HepG2 (cell line): ENCODE results near the gene DENND2A. TPM values are rescaled to one million over a fixed set of nuclear protein-coding genes. Genes with fewer than 3 reads are reported as not detected.

Experiments used
- ATAC-seq: fragments of 200-7000 bp; cut with Tn5 transposase; 3 replicates; pipeline ENCODE4 v1.9.1; 2020; ENCODE audit warnings: mild to moderate bottlenecking, moderate library complexity
- BruUV-seq: library from RNA; stranded (reverse); fragments of 400-500 nt; replicated peaks from 2 replicates; lab custom pipeline; 2021; lab: Mats Ljungman, UMichigan
- CTCF ChIA-PET: fragments of 300-600 bp; formaldehyde crosslinking; extraction: SDS; loops from one replicate; lab custom pipeline; 2021; ENCODE audit warnings: low total read pairs, inconsistent platforms, low intra/inter-chr PET ratio; lab: Yijun Ruan, JAX
- POLR2A ChIA-PET: fragments of 350-600 bp; sonication (Branson Sonifier 250); formaldehyde crosslinking; loops from one replicate; lab custom pipeline; 2020; ENCODE audit warnings: antibody characterized with exemption, inconsistent platforms; lab: Yijun Ruan, JAX
- DNase-seq: peaks from one replicate; pipeline ENCODE4 v3.0.0-alpha.2; 2015; ENCODE audit warnings: low spot score
- FAIRE-seq: peaks from 3 replicates; lab custom pipeline; 2011; peaks lifted over from hg19 to GRCh38; lab: Jason Lieb, UNC
- H2AFZ ChIP-seq: one replicate; pipeline ENCODE4 v1.6.1; 2011; ENCODE audit warnings: low read length, inconsistent platforms
- H3K27ac ChIP-seq: fragments of 300-600 bp; 3 replicates; pipeline ENCODE4 v1.8.0; 2011; ENCODE audit warnings: mixed run types, mild to moderate bottlenecking, mixed read lengths, low read length, inconsistent platforms; ENCODE audit not compliant: insufficient read depth; ENCODE audit errors: extremely low read length
- H3K27me3 ChIP-seq, 2 experiments: fragments of 200-600 bp in 1 of 2; 2 replicates in 1 of 2; 3 replicates in 1 of 2; pipeline versions ENCODE4 v1.6.0 to v1.8.0; 2011; ENCODE audit warnings: low read length in 2 of 2, mild to moderate bottlenecking in 2 of 2, moderate library complexity in 2 of 2, inconsistent platforms in 1 of 2; ENCODE audit not compliant: insufficient read depth in 2 of 2, control insufficient read depth in 1 of 2
- H3K36me3 ChIP-seq, 2 experiments: fragments of 200-600 bp in 1 of 2; replicated peaks in 1 of 2; 2 replicates in 1 of 2; 3 replicates in 1 of 2; pipeline versions ENCODE4 v1.5.1 to v1.8.0; 2011; ENCODE audit warnings: low read length in 2 of 2, inconsistent platforms in 1 of 2; ENCODE audit not compliant: insufficient read depth in 2 of 2, control insufficient read depth in 1 of 2
- H3K4me1 ChIP-seq: 2 replicates; pipeline ENCODE4 v1.5.1; 2012; ENCODE audit warnings: low read length, inconsistent platforms; ENCODE audit not compliant: insufficient read depth
- H3K4me2 ChIP-seq: 2 replicates; pipeline ENCODE4 v1.6.0; 2011; ENCODE audit warnings: low read depth, low read length, inconsistent platforms
- H3K4me3 ChIP-seq, 3 experiments: fragments of 200-600 bp in 1 of 3; sonication (generic), shearing (Covaris generic) in 1 of 3; replicated peaks in 1 of 3; 2 replicates each; pipeline ENCODE4 v1.5.1; 2011 to 2016; ENCODE audit warnings: low read length in 3 of 3, inconsistent platforms in 2 of 3, low read depth in 2 of 3, mild to moderate bottlenecking in 2 of 3, control low read depth in 1 of 3, mixed read lengths in 1 of 3; ENCODE audit not compliant: insufficient read depth in 1 of 3
- H3K79me2 ChIP-seq: one replicate; pipeline ENCODE4 v1.6.1; 2011; ENCODE audit warnings: low read length, inconsistent platforms; ENCODE audit not compliant: insufficient read depth
- H3K9ac ChIP-seq: 2 replicates; pipeline ENCODE4 v1.6.0; 2011; ENCODE audit warnings: mild to moderate bottlenecking, low read depth, low read length, inconsistent platforms; ENCODE audit not compliant: insufficient read depth
- H3K9me3 ChIP-seq: 2 replicates; pipeline ENCODE4 v1.5.1; 2012; ENCODE audit warnings: mild to moderate bottlenecking, low read length
- H4K20me1 ChIP-seq: 2 replicates; pipeline ENCODE4 v1.6.0; 2011; ENCODE audit warnings: inconsistent platforms, mild to moderate bottlenecking, low read length, moderate library complexity; ENCODE audit not compliant: insufficient read depth
- AHR ChIP-seq: IDR thresholded peaks from 2 replicates; pipeline ENCODE4 v1.6.1; 2018; ENCODE audit warnings: missing genetic modification reagents, missing compliant biosample characterization
- ETV6 ChIP-seq: sonication (generic); formaldehyde crosslinking; conservative IDR thresholded peaks from 2 replicates; pipeline ENCODE4 v1.4.0; 2020; ENCODE audit warnings: missing genetic modification reagents
- GTF3A ChIP-seq: sonication (generic); formaldehyde crosslinking; conservative IDR thresholded peaks from 2 replicates; pipeline ENCODE4 v1.4.0; 2020; ENCODE audit warnings: mild to moderate bottlenecking, missing genetic modification reagents
- HOXA5 ChIP-seq: sonication (generic); formaldehyde crosslinking; IDR thresholded peaks from 2 replicates; pipeline ENCODE4 v1.4.0; 2020; ENCODE audit warnings: missing genetic modification reagents
- HOXA7 ChIP-seq: sonication (generic); formaldehyde crosslinking; IDR thresholded peaks from 2 replicates; pipeline ENCODE4 v1.8.1; 2022; ENCODE audit warnings: mild to moderate bottlenecking, missing genetic modification reagents, moderate library complexity
- RERE ChIP-seq: IDR thresholded peaks from 2 replicates; pipeline ENCODE4 v1.6.1; 2016; ENCODE audit warnings: low read depth, missing genetic modification reagents, missing compliant biosample characterization
- SRSF9 ChIP-seq: fragments of 200-400 bp; formaldehyde crosslinking; IDR thresholded peaks from 2 replicates; pipeline ENCODE4 v1.6.1; 2018; ENCODE audit warnings: borderline replicate concordance, mild to moderate bottlenecking, low read depth, low read length; ENCODE audit not compliant: insufficient read depth, poor library complexity, severe bottlenecking
- ZNF138 ChIP-seq: sonication (generic); formaldehyde crosslinking; IDR thresholded peaks from 2 replicates; pipeline ENCODE4 v1.5.0; 2020; ENCODE audit warnings: mild to moderate bottlenecking, low read depth, missing genetic modification reagents
- ZNF772 ChIP-seq: sonication (generic); formaldehyde crosslinking; IDR thresholded peaks from 2 replicates; pipeline ENCODE4 v1.5.0; 2020; ENCODE audit warnings: mild to moderate bottlenecking, missing genetic modification reagents
- WGBS: methylation state at CpG from one replicate; pipeline ENCODE4 v1.1.6; 2017; ENCODE audit warnings: low lambda C conversion rate; 5-methylcytosine and 5-hydroxymethylcytosine counted together
- in situ Hi-C: cut with HindIII; loops from 2 replicates; pipeline ENCODE4 v1.10.0; 2017; ENCODE audit warnings: low pct_unique_long_range_greater_than_20kb; ENCODE audit not compliant: extremely low pct_ligation_motif_present
- intact Hi-C: fragments of 100-400 bp; cut with micrococcal nuclease; formaldehyde crosslinking; loops from one replicate; pipeline ENCODE4 v1.10.0; 2022; ENCODE audit not compliant: unreplicated experiment
- polyA plus RNA-seq, 8 experiments: library from polyadenylated mRNA; depleted of rRNA in 3 of 8; stranded (reverse) in 7 of 8; unstranded in 1 of 8; fragments of >200 nt; fragmentation: Illumina TruSeq in 4 of 8; extraction: Trizol in 4 of 8; gene quantifications; 2 replicates each; pipeline versions ENCODE4 v1.2.1 to v1.2.3, GENCODE V29; 2011 to 2016; ENCODE audit warnings: low read depth in 4 of 8, missing spikeins in 1 of 8, mixed read lengths in 1 of 8; ENCODE audit not compliant: insufficient read depth in 1 of 8
- total RNA-seq, 5 experiments: library from RNA; depleted of rRNA; stranded (reverse); fragments of >200 nt; fragmentation: Illumina TruSeq; extraction: Trizol; gene quantifications; 2 replicates each; pipeline ENCODE4 v1.2.3, GENCODE V29; 2016; ENCODE audit warnings: low read depth in 1 of 5

The DENND2A gene
- total and polyA plus RNA-seq, 2 of the 13 experiments (the other 11 are each of a cell fraction or from before 2014, with no cell fraction given), result not detected

- 72% methylated on average over 7 of the region's 7 CpGs for WGBS
- H3K27me3 ChIP-seq, result peaks cover 0 to 7% of the 10 kb centered on the region in 2 experiments; a peak in 1 of 5 replicates
- ATAC-seq (no peak), DNase-seq (no peak), FAIRE-seq (no peak)
- intact Hi-C loops (no loop called here), in situ Hi-C loops (no loop called here)
- H3K4me3 ChIP-seq, result no peak overlapping the region
- H4K20me1 ChIP-seq, result no peaks in the 10 kb centered on the region
- H2AFZ ChIP-seq, result no peak overlapping the region
- H3K9ac ChIP-seq, result no peak overlapping the region
- POLR2A ChIA-PET, result no interaction called here
- no peak overlapping the region for H3K27ac ChIP-seq
- H3K4me2 ChIP-seq, result no peak overlapping the region
- no peaks in the 10 kb centered on the region for H3K9me3 ChIP-seq
- CTCF ChIA-PET, result no interaction called here
- H3K36me3 ChIP-seq, result no peaks in the 10 kb centered on the region
- TF ChIP-seq HOXA7 (CRISPR knock-in tag) (no peak), RERE (CRISPR knock-in tag) (no peak), ZNF138 (no peak), ETV6 (CRISPR knock-in tag) (no peak), AHR (CRISPR knock-in tag) (no peak), HOXA5 (CRISPR knock-in tag) (no peak), GTF3A (no peak), SRSF9 (no peak), ZNF772 (CRISPR knock-in tag) (no peak)
- BruUV-seq, result no TSS peak
- H3K4me1 ChIP-seq, result peaks cover 11% of the 10 kb centered on the region
- H3K79me2 ChIP-seq, result no peaks in the 10 kb centered on the region
Observed at GRCh38 chr7:140604076-140604475, 36.5 kb downstream of the DENND2A start.
